Duodenal mucosa (tissue), 2 donors: ENCODE data around the gene KLHL12.
"Not testable (repeated sequence)": the region's sequence is repeated elsewhere in the genome, so short reads cannot be mapped to it uniquely, and the experiment has no call there.

Experiments used
- H3K27ac ChIP-seq: one replicate; pipeline ENCODE4 v1.7.0; 2013; ENCODE audit warnings: low read depth, low read length
- H3K27me3 ChIP-seq, 2 donors: one replicate each; pipeline ENCODE4 v1.7.0; 2013; ENCODE audit warnings: low read length in 2 of 2, control low read depth in 1 of 2; ENCODE audit not compliant: insufficient read depth in 2 of 2, control insufficient read depth in 1 of 2
- H3K36me3 ChIP-seq, 2 donors: one replicate each; pipeline ENCODE4 v1.7.0; 2013; ENCODE audit warnings: low read length in 2 of 2, control low read depth in 1 of 2; ENCODE audit not compliant: insufficient read depth in 2 of 2, control insufficient read depth in 1 of 2
- H3K4me1 ChIP-seq, 2 donors: one replicate each; pipeline ENCODE4 v1.7.0; 2013; ENCODE audit warnings: low read length in 2 of 2, control low read depth in 1 of 2; ENCODE audit not compliant: insufficient read depth in 2 of 2, control insufficient read depth in 1 of 2
- H3K4me3 ChIP-seq, 2 donors: one replicate each; pipeline ENCODE4 v1.7.0; 2013; ENCODE audit warnings: low read length in 2 of 2, low read depth in 1 of 2
- H3K9ac ChIP-seq, 2 donors: one replicate each; pipeline ENCODE4 v1.7.0; 2013; ENCODE audit warnings: low read length in 2 of 2, low read depth in 1 of 2
- H3K9me3 ChIP-seq, 2 donors: one replicate each; pipeline ENCODE4 v1.7.0; 2013; ENCODE audit warnings: low read length in 2 of 2, control low read depth in 1 of 2; ENCODE audit not compliant: control insufficient read depth in 1 of 2

Gene KLHL12

DNA sequence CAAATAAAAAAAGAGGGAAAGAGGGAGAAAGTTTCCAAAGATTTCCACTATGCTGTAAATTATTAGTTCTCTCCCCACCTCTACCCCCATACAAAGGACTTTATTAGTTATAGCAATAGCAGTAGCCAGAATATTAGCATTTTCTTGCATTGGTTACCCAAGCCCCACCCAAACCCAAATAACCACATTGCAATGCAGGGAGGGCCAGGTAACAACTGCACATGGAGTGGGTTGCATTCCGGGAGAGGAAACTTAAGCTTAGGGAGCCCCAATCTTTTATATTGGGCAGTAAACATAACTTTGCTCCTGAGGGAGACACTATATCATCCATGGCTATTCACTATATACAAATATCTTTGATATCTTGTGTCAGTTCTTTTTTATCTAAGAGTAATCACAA, 25.1 kb upstream of the KLHL12 start:
- no peaks in the 10 kb centered on the region for H3K9me3 ChIP-seq
- peaks cover 19 to 24% of the 10 kb centered on the region in 2 donors for H3K36me3 ChIP-seq
- H3K4me3 ChIP-seq = no peak overlapping the region
- no peak overlapping the region for H3K9ac ChIP-seq
- no peak overlapping the region for H3K27ac ChIP-seq
- peaks cover 26 to 29% of the 10 kb centered on the region in 2 donors for H3K4me1 ChIP-seq
- H3K27me3 ChIP-seq = no peaks in the 10 kb centered on the region

DNA sequence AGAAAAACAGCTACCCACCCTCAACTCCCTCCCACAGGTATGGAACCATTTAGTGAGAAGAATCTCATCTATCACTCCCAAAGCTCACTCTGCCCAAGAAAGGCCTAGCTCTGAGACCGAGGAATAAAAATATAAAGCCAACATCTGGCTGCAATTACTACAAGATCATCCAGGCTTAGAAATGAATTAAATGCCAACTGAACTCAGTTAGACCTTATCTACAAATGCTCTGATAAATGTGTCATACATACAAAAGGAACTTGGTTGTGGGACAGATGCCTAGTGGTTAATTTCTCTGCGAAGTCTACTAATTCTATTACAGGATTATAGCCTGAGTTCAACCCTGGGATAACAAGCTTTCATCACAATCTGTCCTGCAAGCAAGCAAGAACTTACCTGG, 24.4 kb upstream of the KLHL12 start:
- peaks cover 19 to 23% of the 10 kb centered on the region in 2 donors for H3K4me1 ChIP-seq
- no peak overlapping the region for H3K4me3 ChIP-seq
- no peaks in the 10 kb centered on the region for H3K9me3 ChIP-seq
- no peak overlapping the region for H3K9ac ChIP-seq
- H3K36me3 ChIP-seq = peaks cover 23 to 26% of the 10 kb centered on the region in 2 donors
- no peak overlapping the region for H3K27ac ChIP-seq
- no peaks in the 10 kb centered on the region for H3K27me3 ChIP-seq

DNA sequence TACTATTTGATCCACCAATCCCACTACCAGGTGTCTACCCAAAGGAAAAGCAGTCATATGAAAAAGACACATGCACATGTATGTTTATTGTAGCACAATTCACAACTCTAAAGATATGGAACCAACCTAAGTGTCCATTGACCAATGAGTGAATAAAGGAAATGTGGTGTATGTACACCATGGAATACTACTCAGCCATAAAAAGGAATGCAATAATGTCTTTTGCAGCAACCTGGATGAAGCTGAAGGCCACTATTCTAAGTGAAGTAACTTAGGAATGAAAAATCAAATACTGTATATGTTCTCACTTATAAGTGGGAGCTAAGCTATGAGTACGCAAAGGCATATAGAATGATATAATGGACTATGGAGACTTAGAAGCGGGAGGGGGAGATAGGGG, 18.4 kb upstream of the KLHL12 start:
- no peaks in the 10 kb centered on the region for H3K4me1 ChIP-seq
- no peaks in the 10 kb centered on the region for H3K27me3 ChIP-seq
- peaks cover 51 to 76% of the 10 kb centered on the region in 2 donors for H3K36me3 ChIP-seq
- H3K9ac ChIP-seq = no peak overlapping the region
- H3K4me3 ChIP-seq = no peak overlapping the region
- H3K27ac ChIP-seq = no peak overlapping the region
- no peaks in the 10 kb centered on the region for H3K9me3 ChIP-seq

DNA sequence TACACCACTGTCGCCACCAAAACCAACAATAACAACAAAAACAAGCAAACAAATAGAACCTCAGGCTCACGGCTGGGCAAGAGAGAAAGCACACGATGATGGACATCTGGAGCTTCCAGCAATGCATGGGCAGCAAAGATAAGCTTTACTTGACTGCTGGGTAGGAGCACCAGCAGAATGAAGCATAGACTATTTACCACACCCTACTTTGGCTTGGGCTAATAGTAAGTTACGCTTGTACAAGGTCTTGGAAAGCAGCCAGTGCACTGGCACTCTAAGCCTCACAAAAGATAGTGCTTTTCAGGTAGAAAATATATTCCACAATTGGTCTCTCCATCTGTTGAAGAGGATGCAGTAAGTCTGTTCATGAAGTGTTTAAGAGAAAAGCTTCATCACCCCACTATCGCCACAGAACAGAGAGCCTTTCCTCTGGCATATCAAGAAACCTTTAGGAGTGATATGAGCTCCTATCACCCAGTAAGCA, 17.4 kb upstream of the KLHL12 start:
- Histone ChIP-seq H3K9ac (no peak overlapping the region), H3K9me3 (no peaks in the 10 kb centered on the region), H3K27ac (no peak overlapping the region), H3K36me3 (peaks cover 45 to 72% of the 10 kb centered on the region in 2 donors), H3K4me1 (no peaks in the 10 kb centered on the region), H3K27me3 (no peaks in the 10 kb centered on the region), H3K4me3 (no peak overlapping the region)

DNA sequence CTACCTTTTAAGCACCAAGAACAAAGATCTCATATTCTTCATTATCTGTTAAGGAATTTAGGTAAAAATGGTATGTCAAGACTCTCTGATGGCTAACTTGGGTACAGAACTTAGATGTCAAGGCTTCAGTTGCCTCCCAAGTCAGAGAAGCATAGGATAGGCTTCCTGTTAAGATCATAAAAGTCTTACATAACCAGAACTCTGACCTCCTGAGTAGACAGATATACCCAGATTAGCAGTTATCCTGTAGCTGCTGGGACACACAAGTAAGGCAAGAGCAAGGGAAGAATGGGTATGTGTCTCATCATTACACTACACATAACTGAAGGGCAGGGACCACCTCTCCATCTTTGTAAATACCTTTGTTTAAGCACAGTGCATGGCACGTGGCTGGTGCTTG, 15.4 kb upstream of the KLHL12 start:
- H3K4me1 ChIP-seq = no peaks in the 10 kb centered on the region
- no peak overlapping the region for H3K4me3 ChIP-seq
- no peak overlapping the region for H3K9ac ChIP-seq
- no peak overlapping the region for H3K27ac ChIP-seq
- no peaks in the 10 kb centered on the region for H3K27me3 ChIP-seq
- H3K36me3 ChIP-seq = peaks cover 37 to 60% of the 10 kb centered on the region in 2 donors
- H3K9me3 ChIP-seq = no peaks in the 10 kb centered on the region

DNA sequence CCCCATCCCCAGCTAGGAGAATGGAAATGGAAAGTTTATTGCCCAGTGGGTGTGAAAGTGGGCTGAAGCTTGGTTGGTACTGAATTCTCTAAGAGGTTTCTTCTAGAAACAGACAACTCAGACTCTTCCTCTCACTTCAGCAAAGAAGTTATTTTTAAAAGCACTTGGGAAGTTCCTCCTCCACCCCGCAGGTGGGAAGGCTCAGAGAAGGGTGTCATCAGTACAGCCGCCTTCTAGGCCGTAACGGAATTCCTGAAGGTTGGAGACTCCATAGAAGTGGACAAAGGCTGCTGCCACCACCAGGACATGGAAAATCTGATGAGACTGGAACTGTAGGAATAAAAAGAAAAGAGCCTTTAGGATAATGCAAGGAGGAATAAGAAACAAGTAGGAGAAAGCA, 14.3 kb upstream of the KLHL12 start:
- H3K36me3 ChIP-seq = peaks cover 33 to 57% of the 10 kb centered on the region in 2 donors
- H3K27me3 ChIP-seq = no peaks in the 10 kb centered on the region

DNA sequence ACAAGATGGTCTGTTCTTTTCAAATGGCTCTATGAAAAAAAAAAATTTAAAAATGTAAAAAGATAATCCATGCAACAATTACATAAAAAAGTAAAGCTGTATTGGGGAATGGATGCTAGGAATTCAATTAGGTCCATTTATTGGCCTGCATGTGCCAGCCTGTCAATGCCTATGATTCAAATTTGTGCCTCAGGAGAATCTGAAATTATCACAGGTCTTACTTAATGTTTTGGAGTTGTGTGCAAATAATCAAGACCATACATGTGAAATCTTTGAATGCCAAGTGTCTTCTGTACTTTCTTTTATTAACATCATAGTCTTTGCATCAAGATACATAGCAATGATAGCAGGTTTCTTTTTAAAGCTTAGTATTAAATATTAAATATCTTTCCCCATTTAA, 13.5 kb upstream of the KLHL12 start:
- Histone ChIP-seq H3K27me3 (no peaks in the 10 kb centered on the region), H3K4me1 (no peaks in the 10 kb centered on the region), H3K36me3 (peaks cover 29 to 49% of the 10 kb centered on the region in 2 donors), H3K27ac (no peak overlapping the region), H3K9ac (no peak overlapping the region), H3K4me3 (no peak overlapping the region), H3K9me3 (no peaks in the 10 kb centered on the region)

More for the DNA sequence above, 14.3 kb upstream of the KLHL12 start:
- Histone ChIP-seq H3K4me3 (no peak overlapping the region), H3K9ac (no peak overlapping the region), H3K27ac (no peak overlapping the region), H3K9me3 (no peaks in the 10 kb centered on the region), H3K4me1 (no peaks in the 10 kb centered on the region)

DNA sequence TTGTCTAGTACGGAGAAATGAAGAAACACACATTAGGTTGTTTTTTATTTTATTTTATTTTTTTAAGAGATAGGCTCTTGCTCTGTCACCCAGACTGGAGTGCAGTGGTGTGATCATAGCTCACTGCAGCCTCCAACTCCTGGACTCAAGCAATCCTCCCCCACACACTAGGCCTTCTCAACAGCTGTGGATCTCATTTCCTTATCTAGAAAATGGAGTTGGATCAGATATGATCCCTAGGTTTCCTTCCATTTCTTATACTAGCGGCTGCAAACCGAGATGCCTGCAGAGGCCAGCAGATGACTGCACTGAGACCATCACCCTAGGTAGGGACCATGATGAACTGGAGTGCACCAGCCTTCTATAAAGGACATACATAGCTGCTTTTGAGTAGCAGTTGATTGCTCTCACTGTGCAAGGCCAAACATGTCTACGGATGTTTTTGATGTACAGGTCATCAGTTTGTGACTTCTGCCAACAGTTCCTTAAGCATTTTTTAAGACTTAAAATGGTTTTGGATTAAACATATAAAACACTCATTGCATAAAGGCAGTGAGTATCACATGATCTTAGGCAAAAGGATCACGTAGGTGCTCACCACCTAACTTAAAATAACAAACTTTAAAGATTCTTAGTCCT, 11.4 kb upstream of the KLHL12 start:
- no peak overlapping the region for H3K4me3 ChIP-seq
- H3K4me1 ChIP-seq = no peaks in the 10 kb centered on the region
- H3K36me3 ChIP-seq = peaks cover 11 to 28% of the 10 kb centered on the region in 2 donors
- H3K9me3 ChIP-seq = no peaks in the 10 kb centered on the region
- H3K27ac ChIP-seq = no peak overlapping the region
- no peaks in the 10 kb centered on the region for H3K27me3 ChIP-seq
- H3K9ac ChIP-seq = no peak overlapping the region

DNA sequence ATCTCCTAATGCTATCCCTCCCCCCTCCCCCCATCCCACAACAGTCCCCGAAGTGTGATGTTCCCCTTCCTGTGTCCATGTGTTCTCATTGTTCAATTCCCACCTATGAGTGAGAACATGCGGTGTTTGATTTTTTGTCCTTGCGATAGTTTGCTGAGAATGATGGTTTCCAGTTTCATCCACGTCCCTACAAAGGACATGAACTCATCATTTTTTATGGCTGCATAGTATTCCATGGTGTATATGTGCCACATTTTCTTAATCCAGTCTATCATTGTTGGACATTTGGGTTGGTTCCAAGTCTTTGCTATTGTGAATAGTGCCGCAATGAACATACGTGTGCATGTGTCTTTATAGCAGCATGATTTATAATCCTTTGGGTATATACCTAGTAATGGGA, 9.4 kb upstream of the KLHL12 start:
- H3K4me3 ChIP-seq, H3K9ac ChIP-seq, H3K9me3 ChIP-seq, H3K4me1 ChIP-seq, H3K27ac ChIP-seq, H3K27me3 ChIP-seq: not testable (repeated sequence)
- H3K36me3 ChIP-seq = peaks cover 0 to 12% of the 10 kb centered on the region in 2 donors

DNA sequence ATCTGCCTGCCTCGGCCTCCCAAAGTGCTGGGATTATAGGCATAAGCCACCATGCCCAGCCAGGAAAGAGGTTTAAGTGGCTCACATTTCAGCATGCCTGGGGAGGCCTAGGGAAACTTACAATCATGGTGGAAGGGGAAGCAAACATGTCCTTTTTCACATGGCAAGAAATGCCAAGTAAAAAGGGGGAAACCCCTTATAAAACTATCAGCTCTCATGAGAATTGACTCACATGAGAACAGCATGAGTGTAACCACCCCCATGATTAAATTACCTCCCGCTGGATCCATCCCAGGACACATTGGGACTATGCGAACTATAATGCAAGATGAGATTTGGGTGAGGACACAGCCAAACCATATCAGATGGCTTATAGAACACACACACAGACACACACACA, 8.8 kb upstream of the KLHL12 start:
- no peaks in the 10 kb centered on the region for H3K27me3 ChIP-seq
- H3K9ac ChIP-seq = no peak overlapping the region
- no peak overlapping the region for H3K27ac ChIP-seq
- H3K4me3 ChIP-seq = no peak overlapping the region
- no peaks in the 10 kb centered on the region for H3K9me3 ChIP-seq
- no peaks in the 10 kb centered on the region for H3K4me1 ChIP-seq
- H3K36me3 ChIP-seq = peaks cover 0 to 6% of the 10 kb centered on the region in 2 donors
